Fibroblast of lung (primary cell): ENCODE results near the gene ATG4B.

Experiments
- CTCF ChIP-seq, 2 donors: IDR thresholded peaks in 1 of 2; conservative IDR thresholded peaks in 1 of 2; 1 replicate in 1 of 2; 2 replicates in 1 of 2; pipeline ENCODE4 v1.5.1; 2011 to 2012; ENCODE audit warnings: low read length in 2 of 2, control low read depth in 1 of 2, inconsistent platforms in 1 of 2, low read depth in 1 of 2, mild to moderate bottlenecking in 1 of 2
- EZH2 ChIP-seq: IDR thresholded peaks from 2 replicates; pipeline ENCODE4 v1.5.1; 2012; ENCODE audit warnings: low read length, control low read depth, mild to moderate bottlenecking; ENCODE audit errors: missing control alignments

GRCh38 chr2:241606186-241606585 is 31.3 kb upstream of the ATG4B start:
- no peak for TF ChIP-seq CTCF (conservative IDR thresholded peaks at IDR 0.05 in 1 of 2, IDR thresholded peaks at IDR 0.05 in 1 of 2; ENCODE audit: low read depth in 1 of 2, low read length in 2 of 2)
- no peak for TF ChIP-seq EZH2
